SK-N-MC (cell line): ENCODE data around the gene ZNF215.
"Not testable (repeated sequence)": the region's sequence is repeated elsewhere in the genome, so short reads cannot be mapped to it uniquely, and the experiment has no call there.

Experiments used
- DNase-seq: peaks from one replicate; pipeline ENCODE4 v3.0.0-alpha.2; 2011; ENCODE audit warnings: low read depth, low spot score
- H3K27ac ChIP-seq: fragments of 200-600 bp; sonication (generic); 2 replicates; pipeline ENCODE4 v1.5.1; 2016; ENCODE audit warnings: mixed run types
- H3K36me3 ChIP-seq: fragments of 200-600 bp; sonication (generic); 2 replicates; pipeline ENCODE4 v1.6.1; 2017; ENCODE audit warnings: antibody characterized with exemption, low read length, mixed read lengths; ENCODE audit not compliant: insufficient read depth
- H3K4me3 ChIP-seq: fragments of 200-600 bp; sonication (generic); 2 replicates; pipeline ENCODE4 v1.5.1; 2016
- H3K9ac ChIP-seq: fragments of 200-600 bp; sonication (generic); 2 replicates; pipeline ENCODE4 v1.8.0; 2017; ENCODE audit warnings: mixed run types, mixed read lengths; ENCODE audit not compliant: insufficient read length
- H3K9me3 ChIP-seq: fragments of 200-600 bp; sonication (generic); 2 replicates; pipeline ENCODE4 v1.6.1; 2017; ENCODE audit warnings: low read depth, mild to moderate bottlenecking, antibody characterized with exemption, low read length, moderate library complexity, mixed read lengths
- EZH2 ChIP-seq: fragments of 200-600 bp; sonication (generic); IDR thresholded peaks from one replicate; pipeline ENCODE4 v1.6.1; 2017; ENCODE audit warnings: antibody characterized with exemption
- FOXP2 ChIP-seq: optimal IDR thresholded peaks from 2 replicates; pipeline ENCODE3; 2011; ENCODE audit warnings: mild to moderate bottlenecking, moderate library complexity; ENCODE audit not compliant: insufficient read depth; ENCODE audit errors: extremely low read length, control extremely low read depth
- POLR2AphosphoS5 ChIP-seq: IDR thresholded peaks from 2 replicates; pipeline ENCODE4 v1.6.1; 2012; ENCODE audit warnings: mild to moderate bottlenecking, low read depth, low read length, borderline replicate concordance

Gene ZNF215

DNA sequence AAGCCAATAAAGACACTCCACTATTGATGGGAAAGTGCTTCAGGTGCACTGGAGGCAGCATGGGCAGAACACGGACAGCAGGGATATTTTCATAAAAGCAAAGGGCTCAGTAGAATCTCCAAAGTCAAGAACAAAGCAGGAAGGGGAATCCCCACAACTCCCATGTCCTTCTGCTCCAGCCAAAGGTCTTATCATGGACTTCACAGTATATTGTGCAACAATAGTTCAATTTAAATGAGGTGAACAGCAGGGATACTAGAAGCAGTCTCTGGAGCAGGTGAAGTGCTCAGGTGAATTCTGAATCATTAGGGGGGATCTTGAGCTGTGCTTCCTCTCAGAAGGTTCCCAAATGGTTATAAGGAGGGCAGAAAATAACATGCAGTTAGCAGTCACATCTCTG, 27.3 kb upstream of the ZNF215 start:
- TF ChIP-seq POLR2AphosphoS5 (no peak), EZH2 (no peak), FOXP2 (no peak)
- no peak overlapping the region for H3K9ac ChIP-seq
- no peak overlapping the region for H3K4me3 ChIP-seq
- H3K27ac ChIP-seq = no peak overlapping the region
- H3K36me3 ChIP-seq = no peaks in the 10 kb centered on the region
- no peak for DNase-seq
- H3K9me3 ChIP-seq = no peaks in the 10 kb centered on the region

DNA sequence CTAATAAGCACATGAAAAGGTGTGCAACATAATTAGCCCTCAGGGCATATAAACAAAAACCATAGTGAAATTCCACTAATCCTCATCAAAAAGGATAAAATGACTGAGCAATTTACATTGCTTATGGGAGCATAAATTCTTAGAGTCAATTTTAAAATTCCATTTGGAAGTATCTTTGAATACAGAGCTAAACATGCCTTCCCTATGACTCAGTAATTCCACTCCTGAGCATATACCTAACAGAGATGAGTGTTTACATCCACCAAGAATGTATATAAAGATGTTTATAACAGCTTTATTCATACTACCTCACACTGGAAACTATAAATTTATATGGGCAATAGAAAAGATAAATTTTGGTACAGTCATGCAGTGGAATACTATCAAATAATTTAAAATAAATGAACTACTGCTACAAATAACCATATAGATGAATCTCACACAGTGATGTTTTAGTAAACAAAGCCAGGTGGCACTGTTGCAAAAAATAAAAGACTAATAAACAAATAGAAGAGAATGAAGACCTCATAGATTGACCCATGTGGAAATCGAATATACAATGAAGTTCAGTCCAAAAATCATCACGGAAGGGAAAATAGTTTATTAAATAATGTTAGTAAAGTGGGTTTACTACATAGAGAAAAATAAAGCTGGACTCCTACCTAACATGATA, 25.8 kb upstream of the ZNF215 start:
- no peak for DNase-seq
- no peak overlapping the region for H3K9ac ChIP-seq
- TF ChIP-seq POLR2AphosphoS5 (no peak), EZH2 (no peak), FOXP2 (no peak)
- H3K27ac ChIP-seq = no peak overlapping the region
- H3K36me3 ChIP-seq = no peaks in the 10 kb centered on the region
- H3K4me3 ChIP-seq = no peak overlapping the region
- no peaks in the 10 kb centered on the region for H3K9me3 ChIP-seq

DNA sequence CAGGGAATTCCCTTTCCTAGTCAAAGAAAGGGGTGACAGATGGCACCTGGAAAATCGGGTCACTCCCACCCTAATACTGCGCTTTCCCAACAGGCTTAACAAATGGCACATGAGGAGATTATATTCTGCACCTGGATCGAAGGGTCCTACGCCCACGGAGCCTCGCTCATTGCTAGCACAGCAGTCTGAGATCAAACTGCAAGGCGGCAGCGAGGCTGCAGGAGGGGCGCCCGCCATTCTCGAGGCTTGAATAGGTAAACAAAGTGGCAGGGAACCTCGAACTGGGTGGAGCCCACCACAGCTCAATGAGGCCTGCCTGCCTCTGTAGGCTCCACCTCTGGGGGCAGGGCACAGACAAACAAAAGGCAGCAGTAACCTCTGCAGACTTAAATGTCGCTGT, 21.4 kb upstream of the ZNF215 start:
- H3K4me3 ChIP-seq, H3K36me3 ChIP-seq, DNase-seq, H3K9me3 ChIP-seq, H3K27ac ChIP-seq, H3K9ac ChIP-seq: not testable (repeated sequence)

- no peak for DNase-seq
- H3K9me3 ChIP-seq = no peaks in the 10 kb centered on the region
- H3K36me3 ChIP-seq = no peaks in the 10 kb centered on the region
- TF ChIP-seq EZH2 = no peak
- TF ChIP-seq POLR2AphosphoS5 = no peak
- TF ChIP-seq FOXP2 = no peak
- H3K4me3 ChIP-seq = no peak overlapping the region
- no peak overlapping the region for H3K9ac ChIP-seq
- H3K27ac ChIP-seq = no peak overlapping the region
Observed at GRCh38 chr11:6911378-6911777, 14.8 kb upstream of the ZNF215 start.

DNA sequence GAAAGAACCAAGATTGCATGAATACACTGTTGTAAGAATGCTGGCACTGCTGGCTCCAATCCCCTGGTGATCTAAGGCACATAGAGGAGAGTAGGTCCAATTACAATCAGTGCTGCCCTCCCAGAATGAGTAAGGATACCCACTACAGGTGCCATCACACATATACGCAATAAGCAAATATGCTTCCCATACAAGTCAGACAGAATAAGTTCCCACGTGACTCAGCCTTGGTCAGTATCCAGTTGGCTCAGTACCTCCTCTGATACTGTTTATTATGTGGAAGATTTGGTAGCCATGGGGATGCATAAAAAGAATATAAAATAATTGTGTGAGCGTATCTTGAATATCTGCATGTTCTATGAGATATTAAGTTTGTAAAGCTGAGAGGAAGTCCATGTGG, 14.3 kb upstream of the ZNF215 start:
- H3K9ac ChIP-seq = no peak overlapping the region
- H3K9me3 ChIP-seq = no peaks in the 10 kb centered on the region
- no peak overlapping the region for H3K4me3 ChIP-seq
- DNase-seq = no peak
- TF ChIP-seq EZH2 (no peak), POLR2AphosphoS5 (no peak), FOXP2 (no peak)
- H3K27ac ChIP-seq = no peak overlapping the region
- H3K36me3 ChIP-seq = no peaks in the 10 kb centered on the region

- H3K4me3 ChIP-seq = no peak overlapping the region
- H3K9me3 ChIP-seq = no peaks in the 10 kb centered on the region
- H3K9ac ChIP-seq = no peak overlapping the region
- H3K36me3 ChIP-seq = no peaks in the 10 kb centered on the region
- no peak for TF ChIP-seq EZH2
- TF ChIP-seq POLR2AphosphoS5 = no peak
- no peak for TF ChIP-seq FOXP2
- no peak overlapping the region for H3K27ac ChIP-seq
- no peak for DNase-seq
Observed at GRCh38 chr11:6919698-6920097, 6.5 kb upstream of the ZNF215 start.

- no peaks in the 10 kb centered on the region for H3K9me3 ChIP-seq
- H3K4me3 ChIP-seq = no peak within 1 kb of the TSS
- H3K36me3 ChIP-seq = no peaks in the 10 kb centered on the region
- DNase-seq = no peak
- no peak for TF ChIP-seq FOXP2
- TF ChIP-seq EZH2 = no peak
- TF ChIP-seq POLR2AphosphoS5 = no peak
- no peak within 1 kb of the TSS for H3K27ac ChIP-seq
- H3K9ac ChIP-seq = no peak within 1 kb of the TSS
Observed at GRCh38 chr11:6920702-6921101, 5.5 kb upstream of the ZNF215 start, which contains the start of gene OR2D3. Gene OR2D3 (plus strand): TSS chr11:6921002. CDS start chr11:6921002, 0 bp downstream.

GRCh38 chr11:6925007-6925577, 1.1 kb upstream of the ZNF215 start:
- no peak overlapping the region for H3K27ac ChIP-seq
- no peak overlapping the region for H3K4me3 ChIP-seq
- H3K9ac ChIP-seq = no peak overlapping the region
- no peaks in the 10 kb centered on the region for H3K36me3 ChIP-seq
- no peak for TF ChIP-seq POLR2AphosphoS5
- TF ChIP-seq EZH2 = no peak
- TF ChIP-seq FOXP2 = no peak
- DNase-seq = no peak
- no peaks in the 10 kb centered on the region for H3K9me3 ChIP-seq

- Histone ChIP-seq H3K9ac (no peak overlapping the region), H3K9me3 (no peaks in the 10 kb centered on the region), H3K36me3 (no peaks in the 10 kb centered on the region), H3K4me3 (no peak overlapping the region), H3K27ac (no peak overlapping the region)
- TF ChIP-seq POLR2AphosphoS5 = no peak
- TF ChIP-seq EZH2 = no peak
- TF ChIP-seq FOXP2 = no peak
- DNase-seq = no peak
Observed at GRCh38 chr11:6925636-6926207, 504 bp upstream of the ZNF215 start.
